Measurements from ENCODE around the gene SH3GL2. TPM values are rescaled to one million over a fixed set of nuclear protein-coding genes. Genes with fewer than 3 reads are reported as not detected.

The SH3GL2 gene
- total RNA-seq, 4 donors from 2014 or later, result 0.45 to 2.5 TPM; not detected in 2

DNA sequence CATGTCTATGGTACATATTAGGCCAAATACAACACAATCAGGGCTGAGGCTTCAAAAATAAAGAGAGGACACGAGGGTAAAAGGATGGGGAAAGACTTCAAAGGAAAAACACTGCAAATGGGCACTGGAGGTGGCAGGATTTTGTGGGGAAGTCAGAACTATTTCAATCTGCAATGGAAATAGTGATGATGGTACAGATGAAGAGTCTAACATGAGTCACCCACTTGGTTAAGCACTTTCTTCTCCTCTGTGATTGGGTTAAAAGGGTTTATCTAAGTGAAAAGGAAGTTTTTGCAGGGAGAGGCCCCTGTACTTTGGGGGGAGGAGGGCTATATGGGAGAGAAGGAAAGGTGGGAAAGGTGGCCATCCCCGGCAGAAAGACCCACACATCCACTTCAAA, 4.5 kb upstream of the SH3GL2 start:
- intact Hi-C loops (cut with DNase I), result no loop called here

DNA sequence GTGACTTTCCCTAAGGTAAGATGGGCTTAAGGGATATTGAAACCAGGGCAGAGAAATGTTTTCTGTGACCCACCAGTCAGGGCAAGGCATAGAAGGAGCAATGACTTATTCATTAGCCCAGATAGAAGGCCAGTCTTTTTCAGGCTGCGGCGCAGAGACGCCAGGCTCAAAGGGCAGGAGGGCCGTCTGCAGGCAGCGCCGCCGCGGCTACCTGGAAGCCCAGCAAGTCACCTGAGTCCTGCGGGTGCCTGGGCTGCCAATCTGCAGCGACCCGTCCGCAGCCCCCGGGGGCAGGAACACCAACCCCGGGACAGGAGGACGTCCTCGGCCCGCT, 322 bp upstream of the SH3GL2 start:
- TF ChIP-seq, protein P1, sequence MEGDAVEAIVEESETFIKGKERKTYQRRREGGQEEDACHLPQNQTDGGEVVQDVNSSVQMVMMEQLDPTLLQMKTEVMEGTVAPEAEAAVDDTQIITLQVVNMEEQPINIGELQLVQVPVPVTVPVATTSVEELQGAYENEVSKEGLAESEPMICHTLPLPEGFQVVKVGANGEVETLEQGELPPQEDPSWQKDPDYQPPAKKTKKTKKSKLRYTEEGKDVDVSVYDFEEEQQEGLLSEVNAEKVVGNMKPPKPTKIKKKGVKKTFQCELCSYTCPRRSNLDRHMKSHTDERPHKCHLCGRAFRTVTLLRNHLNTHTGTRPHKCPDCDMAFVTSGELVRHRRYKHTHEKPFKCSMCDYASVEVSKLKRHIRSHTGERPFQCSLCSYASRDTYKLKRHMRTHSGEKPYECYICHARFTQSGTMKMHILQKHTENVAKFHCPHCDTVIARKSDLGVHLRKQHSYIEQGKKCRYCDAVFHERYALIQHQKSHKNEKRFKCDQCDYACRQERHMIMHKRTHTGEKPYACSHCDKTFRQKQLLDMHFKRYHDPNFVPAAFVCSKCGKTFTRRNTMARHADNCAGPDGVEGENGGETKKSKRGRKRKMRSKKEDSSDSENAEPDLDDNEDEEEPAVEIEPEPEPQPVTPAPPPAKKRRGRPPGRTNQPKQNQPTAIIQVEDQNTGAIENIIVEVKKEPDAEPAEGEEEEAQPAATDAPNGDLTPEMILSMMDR (IDR thresholded peaks at IDR 0.05), result no peak
- TF ChIP-seq POLR2A (IDR thresholded peaks at IDR 0.05), result no peak
- no peak for DNase-seq
- Histone ChIP-seq H3K4me3 (replicated peaks in 1 of 3) (no peak overlapping the region), H3K9me3 (no peaks in the 10 kb centered on the region), H3K36me3 (no peaks in the 10 kb centered on the region), H3K27ac (no peak overlapping the region), H3K27me3 (no peaks in the 10 kb centered on the region), H3K4me1 (peaks cover 0 to 6% of the 10 kb centered on the region in 2 donors)
- intact Hi-C loops (cut with DNase I), result no loop called here
- WGBS, 2 donors, result 0 to 9% methylated on average over 7 to 8 of the region's 17 CpGs

More for the DNA sequence above, 4.5 kb upstream of the SH3GL2 start:
- no peaks in the 10 kb centered on the region for H3K36me3 ChIP-seq
- no peaks in the 10 kb centered on the region for H3K27me3 ChIP-seq
- 51 to 61% methylated on average over 2 of the region's 2 CpGs for WGBS, 2 donors
- no peak for DNase-seq
- no peak overlapping the region for H3K27ac ChIP-seq
- peaks cover 0 to 6% of the 10 kb centered on the region in 2 donors for H3K4me1 ChIP-seq
- H3K9me3 ChIP-seq, result no peaks in the 10 kb centered on the region
- no peak overlapping the region for H3K4me3 ChIP-seq (replicated peaks in 1 of 3)
- TF ChIP-seq POLR2A (IDR thresholded peaks at IDR 0.05), result no peak
- TF ChIP-seq, protein P1 (IDR thresholded peaks at IDR 0.05), result no peak

DNA sequence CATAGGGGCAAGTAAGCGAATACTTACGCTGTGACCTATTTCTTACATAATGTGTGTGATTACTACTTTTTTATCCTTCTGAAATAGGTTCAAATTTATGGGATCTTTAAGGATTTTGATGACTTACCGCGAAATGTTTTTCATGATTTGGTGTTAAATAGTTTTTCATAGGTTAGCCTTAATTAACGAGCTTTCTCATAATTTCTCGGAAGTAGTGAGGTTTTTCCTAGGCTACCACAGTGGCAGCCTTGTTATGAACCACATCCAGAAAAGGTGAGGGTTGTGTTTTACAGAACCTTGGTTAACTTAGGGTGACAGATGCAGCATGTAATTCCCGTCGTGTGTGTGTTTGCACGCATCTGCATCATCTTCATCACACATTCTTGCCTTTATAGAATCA, 1.3 kb downstream of the SH3GL2 start:
- Histone ChIP-seq H3K27ac (no peak overlapping the region), H3K9me3 (no peaks in the 10 kb centered on the region), H3K4me1 (peaks cover 0 to 6% of the 10 kb centered on the region in 2 donors), H3K36me3 (no peaks in the 10 kb centered on the region), H3K4me3 (replicated peaks in 1 of 3) (no peak overlapping the region), H3K27me3 (no peaks in the 10 kb centered on the region)
- DNase-seq, result no peak
- WGBS, 2 donors, result 76 to 79% methylated on average over 9 of the region's 9 CpGs
- intact Hi-C loops (cut with DNase I), result no loop called here
- TF ChIP-seq, protein P1 (IDR thresholded peaks at IDR 0.05), result no peak
- TF ChIP-seq POLR2A (IDR thresholded peaks at IDR 0.05), result no peak

DNA sequence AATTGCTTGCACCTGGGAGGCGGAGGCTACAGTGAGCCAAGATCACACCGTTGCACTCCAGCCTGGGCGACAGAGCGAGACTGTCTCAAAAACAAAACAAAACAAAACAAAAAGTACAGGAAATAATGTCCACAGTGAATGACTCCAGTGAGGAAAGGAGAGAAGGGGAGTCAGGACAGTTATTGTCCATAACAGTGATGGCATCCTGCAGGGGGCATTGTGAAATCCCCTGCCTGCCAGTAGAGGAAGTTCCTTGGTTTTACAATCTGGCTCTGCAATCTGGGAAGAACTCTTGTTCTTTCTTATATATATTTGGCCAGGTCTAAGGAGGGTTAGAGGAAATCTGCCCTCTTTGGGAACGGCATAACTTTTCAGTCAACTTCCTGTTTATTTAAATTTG, 8.2 kb downstream of the SH3GL2 start:
- intact Hi-C loops (cut with DNase I), result no loop called here
- no peaks in the 10 kb centered on the region for H3K36me3 ChIP-seq
- H3K9me3 ChIP-seq, result no peaks in the 10 kb centered on the region
- no peaks in the 10 kb centered on the region for H3K27me3 ChIP-seq
- no peak overlapping the region for H3K27ac ChIP-seq
- no peak overlapping the region for H3K4me3 ChIP-seq (replicated peaks in 1 of 3)
- 77 to 80% methylated on average over 5 of the region's 5 CpGs for WGBS, 2 donors
- H3K4me1 ChIP-seq, result no peaks in the 10 kb centered on the region
- no peak for TF ChIP-seq POLR2A (IDR thresholded peaks at IDR 0.05)
- TF ChIP-seq, protein P1 (IDR thresholded peaks at IDR 0.05), result no peak
- DNase-seq, result no peak

DNA sequence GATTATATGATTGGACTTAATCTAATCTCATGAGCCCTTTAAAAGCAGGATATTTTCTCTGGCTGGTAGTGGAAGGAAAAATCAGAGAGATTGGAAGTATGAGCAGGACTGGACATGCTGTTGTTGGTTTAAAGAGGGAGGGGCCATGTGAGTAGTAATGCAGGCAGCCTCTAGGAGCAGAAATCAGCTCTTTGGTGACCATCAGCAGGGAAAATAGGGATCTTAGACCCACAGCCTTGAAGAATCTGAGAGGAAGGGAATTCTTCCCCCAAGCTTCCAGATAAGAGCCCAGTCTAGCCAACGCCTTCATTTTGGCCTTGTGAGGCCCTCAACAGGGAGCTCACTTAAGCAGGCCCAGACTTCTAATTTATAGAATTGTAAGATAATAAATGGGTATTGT, 9.5 kb downstream of the SH3GL2 start:
- no peak for TF ChIP-seq POLR2A (IDR thresholded peaks at IDR 0.05)
- TF ChIP-seq, protein P1 (IDR thresholded peaks at IDR 0.05), result no peak
- H3K27me3 ChIP-seq, result no peaks in the 10 kb centered on the region
- H3K27ac ChIP-seq, result no peak overlapping the region
- no peak for DNase-seq
- no peaks in the 10 kb centered on the region for H3K4me1 ChIP-seq
- no peaks in the 10 kb centered on the region for H3K36me3 ChIP-seq
- H3K9me3 ChIP-seq, result no peaks in the 10 kb centered on the region
- WGBS, 2 donors, result 77 to 83% methylated on average over 1 of the region's 1 CpG
- intact Hi-C loops (cut with DNase I), result no loop called here
- no peak overlapping the region for H3K4me3 ChIP-seq (replicated peaks in 1 of 3)

Data from thyroid gland (tissue), 4 donors.